HepG2 (cell line): Measurements from ENCODE around the gene MMRN2. TPM values are rescaled to one million over a fixed set of nuclear protein-coding genes. Genes with fewer than 3 reads are reported as not detected.

Experiments used
- ATAC-seq: fragments of 200-7000 bp; cut with Tn5 transposase; 3 replicates; pipeline ENCODE4 v1.9.1; 2020; ENCODE audit warnings: mild to moderate bottlenecking, moderate library complexity
- BruUV-seq: library from RNA; stranded (reverse); fragments of 400-500 nt; replicated peaks from 2 replicates; lab custom pipeline; 2021; lab: Mats Ljungman, UMichigan
- CTCF ChIA-PET: fragments of 300-600 bp; formaldehyde crosslinking; extraction: SDS; loops from one replicate; lab custom pipeline; 2021; ENCODE audit warnings: low total read pairs, inconsistent platforms, low intra/inter-chr PET ratio; lab: Yijun Ruan, JAX
- POLR2A ChIA-PET: fragments of 350-600 bp; sonication (Branson Sonifier 250); formaldehyde crosslinking; loops from one replicate; lab custom pipeline; 2020; ENCODE audit warnings: antibody characterized with exemption, inconsistent platforms; lab: Yijun Ruan, JAX
- DNase-seq: peaks from one replicate; pipeline ENCODE4 v3.0.0-alpha.2; 2015; ENCODE audit warnings: low spot score
- FAIRE-seq: peaks from 3 replicates; lab custom pipeline; 2011; peaks lifted over from hg19 to GRCh38; lab: Jason Lieb, UNC
- H2AFZ ChIP-seq: one replicate; pipeline ENCODE4 v1.6.1; 2011; ENCODE audit warnings: low read length, inconsistent platforms
- H3K27ac ChIP-seq: fragments of 300-600 bp; 3 replicates; pipeline ENCODE4 v1.8.0; 2011; ENCODE audit warnings: mixed run types, mild to moderate bottlenecking, mixed read lengths, low read length, inconsistent platforms; ENCODE audit not compliant: insufficient read depth; ENCODE audit errors: extremely low read length
- H3K27me3 ChIP-seq, 2 experiments: fragments of 200-600 bp in 1 of 2; 2 replicates in 1 of 2; 3 replicates in 1 of 2; pipeline versions ENCODE4 v1.6.0 to v1.8.0; 2011; ENCODE audit warnings: low read length in 2 of 2, mild to moderate bottlenecking in 2 of 2, moderate library complexity in 2 of 2, inconsistent platforms in 1 of 2; ENCODE audit not compliant: insufficient read depth in 2 of 2, control insufficient read depth in 1 of 2
- H3K36me3 ChIP-seq, 2 experiments: fragments of 200-600 bp in 1 of 2; replicated peaks in 1 of 2; 2 replicates in 1 of 2; 3 replicates in 1 of 2; pipeline versions ENCODE4 v1.5.1 to v1.8.0; 2011; ENCODE audit warnings: low read length in 2 of 2, inconsistent platforms in 1 of 2; ENCODE audit not compliant: insufficient read depth in 2 of 2, control insufficient read depth in 1 of 2
- H3K4me1 ChIP-seq: 2 replicates; pipeline ENCODE4 v1.5.1; 2012; ENCODE audit warnings: low read length, inconsistent platforms; ENCODE audit not compliant: insufficient read depth
- H3K4me2 ChIP-seq: 2 replicates; pipeline ENCODE4 v1.6.0; 2011; ENCODE audit warnings: low read depth, low read length, inconsistent platforms
- H3K4me3 ChIP-seq, 3 experiments: fragments of 200-600 bp in 1 of 3; sonication (generic), shearing (Covaris generic) in 1 of 3; replicated peaks in 1 of 3; 2 replicates each; pipeline ENCODE4 v1.5.1; 2011 to 2016; ENCODE audit warnings: low read length in 3 of 3, inconsistent platforms in 2 of 3, low read depth in 2 of 3, mild to moderate bottlenecking in 2 of 3, control low read depth in 1 of 3, mixed read lengths in 1 of 3; ENCODE audit not compliant: insufficient read depth in 1 of 3
- H3K79me2 ChIP-seq: one replicate; pipeline ENCODE4 v1.6.1; 2011; ENCODE audit warnings: low read length, inconsistent platforms; ENCODE audit not compliant: insufficient read depth
- H3K9ac ChIP-seq: 2 replicates; pipeline ENCODE4 v1.6.0; 2011; ENCODE audit warnings: mild to moderate bottlenecking, low read depth, low read length, inconsistent platforms; ENCODE audit not compliant: insufficient read depth
- H3K9me3 ChIP-seq: 2 replicates; pipeline ENCODE4 v1.5.1; 2012; ENCODE audit warnings: mild to moderate bottlenecking, low read length
- H4K20me1 ChIP-seq: 2 replicates; pipeline ENCODE4 v1.6.0; 2011; ENCODE audit warnings: inconsistent platforms, mild to moderate bottlenecking, low read length, moderate library complexity; ENCODE audit not compliant: insufficient read depth
- IKZF5 ChIP-seq: IDR thresholded peaks from 2 replicates; pipeline ENCODE4 v1.6.1; 2018; ENCODE audit warnings: missing genetic modification reagents, mild to moderate bottlenecking, missing compliant biosample characterization
- MAZ ChIP-seq, 2 experiments: sonication (generic) in 1 of 2; formaldehyde crosslinking in 1 of 2; IDR thresholded peaks; 2 replicates each; pipeline versions ENCODE4 v1.5.0 to v1.6.1; 2012 to 2020; ENCODE audit warnings: low read depth in 2 of 2, mild to moderate bottlenecking in 2 of 2, borderline replicate concordance in 1 of 2, improper control_type of control experiment in 1 of 2, low read length in 1 of 2, missing genetic modification reagents in 1 of 2, moderate library complexity in 1 of 2
- MTERF4 ChIP-seq: sonication (generic); formaldehyde crosslinking; IDR thresholded peaks from 2 replicates; pipeline ENCODE4 v1.8.0; 2023; ENCODE audit warnings: mild to moderate bottlenecking, missing genetic modification reagents
- ZNF639 ChIP-seq: conservative IDR thresholded peaks from 2 replicates; pipeline ENCODE4 v1.6.1; 2018; ENCODE audit warnings: missing genetic modification reagents
- ZNF768 ChIP-seq: sonication (generic); formaldehyde crosslinking; IDR thresholded peaks from 2 replicates; pipeline ENCODE4 v1.4.0; 2020; ENCODE audit warnings: missing genetic modification reagents
- WGBS: methylation state at CpG from one replicate; pipeline ENCODE4 v1.1.6; 2017; ENCODE audit warnings: low lambda C conversion rate; 5-methylcytosine and 5-hydroxymethylcytosine counted together
- in situ Hi-C: cut with HindIII; loops from 2 replicates; pipeline ENCODE4 v1.10.0; 2017; ENCODE audit warnings: low pct_unique_long_range_greater_than_20kb; ENCODE audit not compliant: extremely low pct_ligation_motif_present
- intact Hi-C: fragments of 100-400 bp; cut with micrococcal nuclease; formaldehyde crosslinking; loops from one replicate; pipeline ENCODE4 v1.10.0; 2022; ENCODE audit not compliant: unreplicated experiment
- polyA plus RNA-seq, 8 experiments: library from polyadenylated mRNA; depleted of rRNA in 3 of 8; stranded (reverse) in 7 of 8; unstranded in 1 of 8; fragments of >200 nt; fragmentation: Illumina TruSeq in 4 of 8; extraction: Trizol in 4 of 8; gene quantifications; 2 replicates each; pipeline versions ENCODE4 v1.2.1 to v1.2.3, GENCODE V29; 2011 to 2016; ENCODE audit warnings: low read depth in 4 of 8, missing spikeins in 1 of 8, mixed read lengths in 1 of 8; ENCODE audit not compliant: insufficient read depth in 1 of 8
- total RNA-seq, 5 experiments: library from RNA; depleted of rRNA; stranded (reverse); fragments of >200 nt; fragmentation: Illumina TruSeq; extraction: Trizol; gene quantifications; 2 replicates each; pipeline ENCODE4 v1.2.3, GENCODE V29; 2016; ENCODE audit warnings: low read depth in 1 of 5

MMRN2 gene
- total and polyA plus RNA-seq, 2 of the 13 experiments (the other 11 are each of a cell fraction or from before 2014, with no cell fraction given), result 0.04 TPM; not detected in 1

- TF ChIP-seq MTERF4 (no peak), MAZ (IDR thresholded peaks at IDR 0.05; ENCODE audit: borderline replicate concordance, low read depth, low read length) (no peak), MAZ (CRISPR knock-in tag; IDR thresholded peaks at IDR 0.05; ENCODE audit: low read depth) (no peak)
Measured at GRCh38 chr10:86955501-86956194, 1.8 kb downstream of the MMRN2 start (continued).

GRCh38 chr10:86954681-86955500 is 2.5 kb downstream of the MMRN2 start:
- ChIA-PET CTCF (no interaction called here), POLR2A (no interaction called here)
- no peak for FAIRE-seq
- Histone ChIP-seq H3K9ac (no peak overlapping the region), H3K4me1 (peaks cover 46% of the 10 kb centered on the region), H3K9me3 (no peaks in the 10 kb centered on the region), H3K27ac (no peak overlapping the region), H3K79me2 (no peaks in the 10 kb centered on the region), H3K36me3 (no peaks in the 10 kb centered on the region), H3K27me3 (peaks cover 5 to 54% of the 10 kb centered on the region in 2 experiments), H2AFZ (no peak overlapping the region), H3K4me2 (peak overlapping the region; percentile 42; the same call in 1 of the 2 replicates), H4K20me1 (no peaks in the 10 kb centered on the region), H3K4me3 (no peak overlapping the region)
- no peak for DNase-seq
- intact Hi-C loops (no loop called here), in situ Hi-C loops (no loop called here)
- ATAC-seq, result no peak
- WGBS, result 8% methylated on average over 5 of the region's 13 CpGs
- TF ChIP-seq ZNF639 (CRISPR knock-in tag) (no peak), IKZF5 (CRISPR knock-in tag) (no peak), ZNF768 (CRISPR knock-in tag) (peak; percentile 95)
- no TSS peak for BruUV-seq
